Smooth muscle cell (in vitro differentiated cells): Measurements from ENCODE around the gene DMD. TPM values are rescaled to one million over a fixed set of nuclear protein-coding genes. Genes with fewer than 3 reads are reported as not detected.
"Not testable (repeated sequence)": the region's sequence is repeated elsewhere in the genome, so short reads cannot be mapped to it uniquely, and the experiment has no call there.

ENCODE experiments used
- DNase-seq: peaks from one replicate; lab custom pipeline; 2025; ENCODE audit not compliant: unreplicated experiment; lab: John Stamatoyannopoulos, UW
- H2AFZ ChIP-seq: fragments of 200-600 bp; sonication (generic); 2 replicates; pipeline ENCODE4 v1.6.0; 2016; ENCODE audit warnings: antibody characterized with exemption, low read depth, mild to moderate bottlenecking
- H3F3A ChIP-seq: fragments of 200-600 bp; sonication (generic); 2 replicates; pipeline ENCODE4 v1.6.0; 2017; ENCODE audit warnings: antibody characterized with exemption, low read depth
- H3K27ac ChIP-seq: fragments of 200-600 bp; sonication (generic); 2 replicates; pipeline ENCODE4 v1.5.1; 2016; ENCODE audit warnings: low read depth, mild to moderate bottlenecking
- H3K27me3 ChIP-seq: fragments of 200-600 bp; sonication (generic); 2 replicates; pipeline ENCODE4 v1.6.1; 2016; ENCODE audit warnings: low read depth, mild to moderate bottlenecking
- H3K36me3 ChIP-seq: fragments of 200-600 bp; sonication (generic); 2 replicates; pipeline ENCODE4 v1.5.1; 2016; ENCODE audit warnings: low read depth
- H3K4me1 ChIP-seq: fragments of 200-600 bp; sonication (generic); 2 replicates; pipeline ENCODE4 v1.5.1; 2016; ENCODE audit warnings: low read depth
- H3K4me2 ChIP-seq: fragments of 200-600 bp; sonication (generic); 2 replicates; pipeline ENCODE4 v1.6.0; 2016; ENCODE audit warnings: mild to moderate bottlenecking
- H3K4me3 ChIP-seq: fragments of 200-600 bp; sonication (generic); 2 replicates; pipeline ENCODE4 v1.5.1; 2016; ENCODE audit warnings: mild to moderate bottlenecking
- H3K79me2 ChIP-seq: fragments of 200-600 bp; sonication (generic); 2 replicates; pipeline ENCODE4 v1.6.0; 2016; ENCODE audit warnings: low read depth, mild to moderate bottlenecking
- H3K9ac ChIP-seq: fragments of 200-600 bp; sonication (generic); 2 replicates; pipeline ENCODE4 v1.6.0; 2016; ENCODE audit warnings: low read depth
- H3K9me3 ChIP-seq: fragments of 200-600 bp; sonication (generic); replicated peaks from 2 replicates; pipeline ENCODE4 v1.5.1; 2016; ENCODE audit warnings: low read depth
- H4K20me1 ChIP-seq: fragments of 200-600 bp; sonication (generic); 2 replicates; pipeline ENCODE4 v1.6.0; 2016; ENCODE audit warnings: low read depth
- CTCF ChIP-seq: fragments of 200-600 bp; sonication (generic); IDR thresholded peaks from 2 replicates; pipeline ENCODE4 v1.5.1; 2017; ENCODE audit warnings: borderline replicate concordance, mild to moderate bottlenecking, antibody characterized with exemption; ENCODE audit not compliant: insufficient read depth, poor library complexity, severe bottlenecking
- WGBS: methylation state at CpG from one replicate; pipeline ENCODE4 v1.1.7; 2016; ENCODE audit warnings: low lambda C conversion rate; 5-methylcytosine and 5-hydroxymethylcytosine counted together
- polyA plus RNA-seq: library from polyadenylated mRNA; unstranded; fragments of >200 nt; fragmentation: Nextera tagmentation; extraction: Ambion mirVana; gene quantifications from 2 replicates; pipeline ENCODE4 v1.2.1, GENCODE V29; 2016
- total RNA-seq: library from RNA; depleted of rRNA; stranded (reverse); fragments of >200 nt; gene quantifications from 2 replicates; pipeline ENCODE4 v1.2.3, GENCODE V29; 2014

DMD gene
- total and polyA plus RNA-seq, 2 experiments from 2014 or later, result 12.3 to 12.6 TPM

GRCh38 chrX:33190016-33190415 is 21.3 kb downstream of the DMD start:
- no peaks in the 10 kb centered on the region for H3K4me1 ChIP-seq
- no peaks in the 10 kb centered on the region for H3K9me3 ChIP-seq
- no peak overlapping the region for H3K4me3 ChIP-seq
- H3K79me2 ChIP-seq, result no peaks in the 10 kb centered on the region
- TF ChIP-seq CTCF, result no peak
- DNase-seq, result no peak
- no peaks in the 10 kb centered on the region for H4K20me1 ChIP-seq
- H3F3A ChIP-seq, result no peaks in the 10 kb centered on the region
- 94% methylated on average over 1 of the region's 1 CpG for WGBS
- no peak overlapping the region for H3K4me2 ChIP-seq
- H3K27ac ChIP-seq, result no peak overlapping the region
- H2AFZ ChIP-seq, result no peak overlapping the region
- no peak overlapping the region for H3K9ac ChIP-seq
- H3K36me3 ChIP-seq, result no peaks in the 10 kb centered on the region
- no peaks in the 10 kb centered on the region for H3K27me3 ChIP-seq

- DNase-seq, result no peak
- Histone ChIP-seq H3K4me2 (no peak overlapping the region), H2AFZ (no peak overlapping the region), H3K9me3 (no peaks in the 10 kb centered on the region), H3K27ac (no peak overlapping the region), H3F3A (no peaks in the 10 kb centered on the region), H3K36me3 (no peaks in the 10 kb centered on the region), H3K4me1 (no peaks in the 10 kb centered on the region), H3K9ac (no peak overlapping the region), H4K20me1 (no peaks in the 10 kb centered on the region), H3K79me2 (no peaks in the 10 kb centered on the region), H3K4me3 (no peak overlapping the region), H3K27me3 (no peaks in the 10 kb centered on the region)
- TF ChIP-seq CTCF, result no peak
Observed at GRCh38 chrX:33188881-33189280, 22.5 kb downstream of the DMD start.

- peaks cover 4% of the 10 kb centered on the region for H3K4me1 ChIP-seq
- no peaks in the 10 kb centered on the region for H3K79me2 ChIP-seq
- H3K9me3 ChIP-seq, result no peaks in the 10 kb centered on the region
- DNase-seq, result no peak
- 6% methylated on average over 3 of the region's 3 CpGs for WGBS
- no peaks in the 10 kb centered on the region for H3F3A ChIP-seq
- H2AFZ ChIP-seq, result no peak overlapping the region
- no peak overlapping the region for H3K4me2 ChIP-seq
- H3K27me3 ChIP-seq, result no peaks in the 10 kb centered on the region
- no peak overlapping the region for H3K4me3 ChIP-seq
- no peak overlapping the region for H3K9ac ChIP-seq
- no peaks in the 10 kb centered on the region for H4K20me1 ChIP-seq
- no peak overlapping the region for H3K27ac ChIP-seq
- no peak for TF ChIP-seq CTCF
- no peaks in the 10 kb centered on the region for H3K36me3 ChIP-seq
Observed at GRCh38 chrX:33188286-33188685, 23.1 kb downstream of the DMD start.

GRCh38 chrX:33184803-33185202 is 26.5 kb downstream of the DMD start:
- not testable (repeated sequence) for H3K4me3 ChIP-seq, H3K4me2 ChIP-seq, H3K27ac ChIP-seq, H3K27me3 ChIP-seq, DNase-seq, H3K4me1 ChIP-seq, H3K9ac ChIP-seq, H2AFZ ChIP-seq, H3K36me3 ChIP-seq, H3K79me2 ChIP-seq, H3F3A ChIP-seq, H3K9me3 ChIP-seq, H4K20me1 ChIP-seq
- WGBS, result 95% methylated on average over 10 of the region's 10 CpGs
